HepG2 (cell line): ENCODE measurements around the gene TAGLN2. TPM values are rescaled to one million over a fixed set of nuclear protein-coding genes. Genes with fewer than 3 reads are reported as not detected.

Experiments
- ATAC-seq: fragments of 200-7000 bp; cut with Tn5 transposase; 3 replicates; pipeline ENCODE4 v1.9.1; 2020; ENCODE audit warnings: mild to moderate bottlenecking, moderate library complexity
- BruUV-seq: library from RNA; stranded (reverse); fragments of 400-500 nt; replicated peaks from 2 replicates; lab custom pipeline; 2021; lab: Mats Ljungman, UMichigan
- CTCF ChIA-PET: fragments of 300-600 bp; formaldehyde crosslinking; extraction: SDS; loops from one replicate; lab custom pipeline; 2021; ENCODE audit warnings: low total read pairs, inconsistent platforms, low intra/inter-chr PET ratio; lab: Yijun Ruan, JAX
- POLR2A ChIA-PET: fragments of 350-600 bp; sonication (Branson Sonifier 250); formaldehyde crosslinking; loops from one replicate; lab custom pipeline; 2020; ENCODE audit warnings: antibody characterized with exemption, inconsistent platforms; lab: Yijun Ruan, JAX
- DNase-seq: peaks from one replicate; pipeline ENCODE4 v3.0.0-alpha.2; 2015; ENCODE audit warnings: low spot score
- FAIRE-seq: peaks from 3 replicates; lab custom pipeline; 2011; peaks lifted over from hg19 to GRCh38; lab: Jason Lieb, UNC
- H2AFZ ChIP-seq: one replicate; pipeline ENCODE4 v1.6.1; 2011; ENCODE audit warnings: low read length, inconsistent platforms
- H3K27ac ChIP-seq: fragments of 300-600 bp; 3 replicates; pipeline ENCODE4 v1.8.0; 2011; ENCODE audit warnings: mixed run types, mild to moderate bottlenecking, mixed read lengths, low read length, inconsistent platforms; ENCODE audit not compliant: insufficient read depth; ENCODE audit errors: extremely low read length
- H3K27me3 ChIP-seq, 2 experiments: fragments of 200-600 bp in 1 of 2; 2 replicates in 1 of 2; 3 replicates in 1 of 2; pipeline versions ENCODE4 v1.6.0 to v1.8.0; 2011; ENCODE audit warnings: low read length in 2 of 2, mild to moderate bottlenecking in 2 of 2, moderate library complexity in 2 of 2, inconsistent platforms in 1 of 2; ENCODE audit not compliant: insufficient read depth in 2 of 2, control insufficient read depth in 1 of 2
- H3K36me3 ChIP-seq, 2 experiments: fragments of 200-600 bp in 1 of 2; replicated peaks in 1 of 2; 2 replicates in 1 of 2; 3 replicates in 1 of 2; pipeline versions ENCODE4 v1.5.1 to v1.8.0; 2011; ENCODE audit warnings: low read length in 2 of 2, inconsistent platforms in 1 of 2; ENCODE audit not compliant: insufficient read depth in 2 of 2, control insufficient read depth in 1 of 2
- H3K4me1 ChIP-seq: 2 replicates; pipeline ENCODE4 v1.5.1; 2012; ENCODE audit warnings: low read length, inconsistent platforms; ENCODE audit not compliant: insufficient read depth
- H3K4me2 ChIP-seq: 2 replicates; pipeline ENCODE4 v1.6.0; 2011; ENCODE audit warnings: low read depth, low read length, inconsistent platforms
- H3K4me3 ChIP-seq, 3 experiments: fragments of 200-600 bp in 1 of 3; sonication (generic), shearing (Covaris generic) in 1 of 3; replicated peaks in 1 of 3; 2 replicates each; pipeline ENCODE4 v1.5.1; 2011 to 2016; ENCODE audit warnings: low read length in 3 of 3, inconsistent platforms in 2 of 3, low read depth in 2 of 3, mild to moderate bottlenecking in 2 of 3, control low read depth in 1 of 3, mixed read lengths in 1 of 3; ENCODE audit not compliant: insufficient read depth in 1 of 3
- H3K79me2 ChIP-seq: one replicate; pipeline ENCODE4 v1.6.1; 2011; ENCODE audit warnings: low read length, inconsistent platforms; ENCODE audit not compliant: insufficient read depth
- H3K9ac ChIP-seq: 2 replicates; pipeline ENCODE4 v1.6.0; 2011; ENCODE audit warnings: mild to moderate bottlenecking, low read depth, low read length, inconsistent platforms; ENCODE audit not compliant: insufficient read depth
- H3K9me3 ChIP-seq: 2 replicates; pipeline ENCODE4 v1.5.1; 2012; ENCODE audit warnings: mild to moderate bottlenecking, low read length
- H4K20me1 ChIP-seq: 2 replicates; pipeline ENCODE4 v1.6.0; 2011; ENCODE audit warnings: inconsistent platforms, mild to moderate bottlenecking, low read length, moderate library complexity; ENCODE audit not compliant: insufficient read depth
- NFKB2 ChIP-seq: sonication (generic); formaldehyde crosslinking; IDR thresholded peaks from 2 replicates; pipeline ENCODE4 v1.4.0; 2020; ENCODE audit warnings: missing genetic modification reagents, borderline replicate concordance
- RELA ChIP-seq: sonication (generic); formaldehyde crosslinking; IDR thresholded peaks from 2 replicates; pipeline ENCODE4 v1.4.0; 2020; ENCODE audit warnings: missing genetic modification reagents
- ZBTB40 ChIP-seq, 2 experiments: fragments of 450-650 bp in 1 of 2; sonication (generic) in 1 of 2; formaldehyde crosslinking in 1 of 2; IDR thresholded peaks; 2 replicates each; pipeline versions ENCODE4 v1.6.1 to v1.8.0; 2016 to 2022; ENCODE audit warnings: antibody characterized with exemption in 1 of 2, mild to moderate bottlenecking in 1 of 2, missing genetic modification reagents in 1 of 2
- ZNF749 ChIP-seq: sonication (generic); formaldehyde crosslinking; IDR thresholded peaks from 2 replicates; pipeline ENCODE4 v1.8.0; 2022; ENCODE audit warnings: mild to moderate bottlenecking, missing genetic modification reagents, moderate library complexity, borderline replicate concordance
- ZNF768 ChIP-seq: sonication (generic); formaldehyde crosslinking; IDR thresholded peaks from 2 replicates; pipeline ENCODE4 v1.4.0; 2020; ENCODE audit warnings: missing genetic modification reagents
- WGBS: methylation state at CpG from one replicate; pipeline ENCODE4 v1.1.6; 2017; ENCODE audit warnings: low lambda C conversion rate; 5-methylcytosine and 5-hydroxymethylcytosine counted together
- in situ Hi-C: cut with HindIII; loops from 2 replicates; pipeline ENCODE4 v1.10.0; 2017; ENCODE audit warnings: low pct_unique_long_range_greater_than_20kb; ENCODE audit not compliant: extremely low pct_ligation_motif_present
- intact Hi-C: fragments of 100-400 bp; cut with micrococcal nuclease; formaldehyde crosslinking; loops from one replicate; pipeline ENCODE4 v1.10.0; 2022; ENCODE audit not compliant: unreplicated experiment
- polyA plus RNA-seq, 8 experiments: library from polyadenylated mRNA; depleted of rRNA in 3 of 8; stranded (reverse) in 7 of 8; unstranded in 1 of 8; fragments of >200 nt; fragmentation: Illumina TruSeq in 4 of 8; extraction: Trizol in 4 of 8; gene quantifications; 2 replicates each; pipeline versions ENCODE4 v1.2.1 to v1.2.3, GENCODE V29; 2011 to 2016; ENCODE audit warnings: low read depth in 4 of 8, missing spikeins in 1 of 8, mixed read lengths in 1 of 8; ENCODE audit not compliant: insufficient read depth in 1 of 8
- total RNA-seq, 5 experiments: library from RNA; depleted of rRNA; stranded (reverse); fragments of >200 nt; fragmentation: Illumina TruSeq; extraction: Trizol; gene quantifications; 2 replicates each; pipeline ENCODE4 v1.2.3, GENCODE V29; 2016; ENCODE audit warnings: low read depth in 1 of 5
- TF ChIP-seq, protein P1 (sequence below): sonication (generic); formaldehyde crosslinking; conservative IDR thresholded peaks from 2 replicates; pipeline ENCODE4 v1.4.0; 2020; ENCODE audit warnings: missing genetic modification reagents

TAGLN2 gene
- total and polyA plus RNA-seq, 2 of the 13 experiments (the other 11 are each of a cell fraction or from before 2014, with no cell fraction given) = 6.7 to 17.2 TPM

GRCh38 chr1:159934136-159935039 lies 9.1 kb upstream of the TAGLN2 start:
- WGBS = 5% methylated on average over 7 of the region's 14 CpGs
- CTCF ChIA-PET = interaction anchor here (1.8 kb wide), 1 partner anchor 73 kb away, joined by 5 read pairs; no protein-coding TSS in a partner anchor
- DNase-seq (no peak), ATAC-seq (no peak), FAIRE-seq (no peak)
- intact Hi-C loops = loop anchor here (5.0 kb wide), 2 partner anchors 137 to 143 kb away; no protein-coding TSS in a partner anchor
- Histone ChIP-seq H3K4me2 (no peak overlapping the region), H3K79me2 (no peaks in the 10 kb centered on the region), H3K9me3 (no peaks in the 10 kb centered on the region), H2AFZ (no peak overlapping the region), H4K20me1 (no peaks in the 10 kb centered on the region), H3K4me1 (peaks cover 8% of the 10 kb centered on the region), H3K4me3 (no peak overlapping the region), H3K27me3 (peaks cover 5 to 39% of the 10 kb centered on the region in 2 experiments; a peak in 4 of 5 replicates), H3K9ac (no peak overlapping the region), H3K36me3 (no peaks in the 10 kb centered on the region), H3K27ac (no peak overlapping the region)
- POLR2A ChIA-PET = no interaction called here
- no TSS peak for BruUV-seq
- in situ Hi-C loops = loop anchor here (5.0 kb wide), 2 partner anchors 73 to 148 kb away; partner anchors contain the start of gene KCNJ9
- TF ChIP-seq RELA (no peak), ZNF768 (CRISPR knock-in tag) (no peak), ZBTB40 (IDR thresholded peaks at IDR 0.05) (no peak), ZBTB40 (CRISPR knock-in tag; IDR thresholded peaks at IDR 0.05) (no peak), NFKB2 (no peak), ZNF749 (CRISPR knock-in tag) (no peak)
- TF ChIP-seq, protein P1, sequence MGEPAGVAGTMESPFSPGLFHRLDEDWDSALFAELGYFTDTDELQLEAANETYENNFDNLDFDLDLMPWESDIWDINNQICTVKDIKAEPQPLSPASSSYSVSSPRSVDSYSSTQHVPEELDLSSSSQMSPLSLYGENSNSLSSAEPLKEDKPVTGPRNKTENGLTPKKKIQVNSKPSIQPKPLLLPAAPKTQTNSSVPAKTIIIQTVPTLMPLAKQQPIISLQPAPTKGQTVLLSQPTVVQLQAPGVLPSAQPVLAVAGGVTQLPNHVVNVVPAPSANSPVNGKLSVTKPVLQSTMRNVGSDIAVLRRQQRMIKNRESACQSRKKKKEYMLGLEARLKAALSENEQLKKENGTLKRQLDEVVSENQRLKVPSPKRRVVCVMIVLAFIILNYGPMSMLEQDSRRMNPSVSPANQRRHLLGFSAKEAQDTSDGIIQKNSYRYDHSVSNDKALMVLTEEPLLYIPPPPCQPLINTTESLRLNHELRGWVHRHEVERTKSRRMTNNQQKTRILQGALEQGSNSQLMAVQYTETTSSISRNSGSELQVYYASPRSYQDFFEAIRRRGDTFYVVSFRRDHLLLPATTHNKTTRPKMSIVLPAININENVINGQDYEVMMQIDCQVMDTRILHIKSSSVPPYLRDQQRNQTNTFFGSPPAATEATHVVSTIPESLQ = no peak
